GM12892 (cell line): Measurements from ENCODE around the gene GALNTL6.

ENCODE experiments used
- POLR2A ChIP-seq: IDR thresholded peaks from 2 replicates; pipeline ENCODE4 v1.6.1; 2011; ENCODE audit warnings: low read depth, low read length, control low read depth
- POLR2AphosphoS5 ChIP-seq: IDR thresholded peaks from 2 replicates; pipeline ENCODE4 v1.6.1; 2011; ENCODE audit warnings: low read depth, low read length, control low read depth
- TAF1 ChIP-seq: IDR thresholded peaks from 2 replicates; pipeline ENCODE4 v1.6.1; 2011; ENCODE audit warnings: low read depth, mild to moderate bottlenecking, control low read depth, low read length, borderline replicate concordance

- TF ChIP-seq POLR2AphosphoS5 (no peak), TAF1 (no peak), POLR2A (no peak)
Observed at GRCh38 chr4:173056271-173056670, 1243.1 kb downstream of the GALNTL6 start.
